Neural crest cell (in vitro differentiated cells): ENCODE results near the gene FANCC. TPM values are rescaled to one million over a fixed set of nuclear protein-coding genes. Genes with fewer than 3 reads are reported as not detected.
"Not testable (repeated sequence)": the region's sequence is repeated elsewhere in the genome, so short reads cannot be mapped to it uniquely, and the experiment has no call there.

ENCODE experiments used
- DNase-seq: peaks from one replicate; pipeline ENCODE4 v3.0.0; 2021; ENCODE audit warnings: low read depth, mixed read lengths, low spot score
- H3K27ac Mint-ChIP-seq: one replicate; pipeline ENCODE4 v1.8.0; 2021; ENCODE audit warnings: mild to moderate bottlenecking, mixed read lengths; ENCODE audit not compliant: unreplicated experiment
- H3K27me3 Mint-ChIP-seq: 2 replicates; pipeline ENCODE4 v1.8.0; 2021; ENCODE audit warnings: low read depth, mild to moderate bottlenecking, mixed read lengths
- H3K36me3 Mint-ChIP-seq: 2 replicates; pipeline ENCODE4 v1.8.0; 2021; ENCODE audit warnings: low read depth, mild to moderate bottlenecking, mixed read lengths
- H3K4me1 Mint-ChIP-seq: 2 replicates; pipeline ENCODE4 v1.8.0; 2021; ENCODE audit warnings: mixed read lengths
- H3K4me3 Mint-ChIP-seq: one replicate; pipeline ENCODE4 v1.8.0; 2021; ENCODE audit warnings: mild to moderate bottlenecking, mixed read lengths
- H3K9me3 Mint-ChIP-seq: 2 replicates; pipeline ENCODE4 v1.8.0; 2021; ENCODE audit warnings: mixed read lengths
- CTCF ChIP-seq: fragments of 200-600 bp; sonication (generic); conservative IDR thresholded peaks from 2 replicates; pipeline ENCODE4 v1.5.0; 2021; ENCODE audit warnings: antibody characterized with exemption, mild to moderate bottlenecking
- total RNA-seq: library from RNA; stranded (reverse); gene quantifications from 2 replicates; pipeline ENCODE4 v1.2.1, GENCODE V29; 2021

FANCC gene
- total RNA-seq, 1 donor from 2014 or later: 24.6 TPM

DNA sequence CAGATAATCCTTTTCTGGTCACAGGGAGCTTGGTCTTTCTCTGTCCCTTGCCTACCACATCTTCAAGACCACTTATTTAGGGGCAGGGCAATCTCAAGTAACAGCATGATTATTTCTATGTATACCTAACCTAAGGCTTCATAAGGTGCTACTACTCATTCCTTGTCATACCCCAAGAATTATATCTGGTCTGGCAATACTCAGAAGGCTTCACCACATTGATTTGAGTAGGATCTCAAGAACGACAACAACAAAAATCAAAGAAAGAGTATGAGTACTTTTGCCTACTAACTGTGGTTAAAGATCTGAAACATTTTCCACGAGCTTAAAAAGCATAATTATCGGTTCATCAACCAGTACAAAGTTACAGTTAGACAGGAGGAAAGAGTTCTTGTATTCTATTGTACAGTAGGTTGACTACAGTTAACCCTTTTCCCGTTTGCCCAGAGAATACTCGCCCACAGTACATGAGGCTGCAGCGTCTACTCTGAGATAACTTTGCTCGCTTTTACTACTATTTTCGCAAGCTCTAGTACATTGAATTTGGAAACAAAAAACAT, 41.0 kb downstream of the FANCC start:
- no peak for TF ChIP-seq CTCF
- H3K9me3 Mint-ChIP-seq: peaks cover 19% of the 10 kb centered on the region
- no peaks in the 10 kb centered on the region for H3K4me1 Mint-ChIP-seq
- H3K4me3 Mint-ChIP-seq: no peak overlapping the region
- H3K27ac Mint-ChIP-seq: no peak overlapping the region
- peaks cover 32% of the 10 kb centered on the region for H3K36me3 Mint-ChIP-seq
- H3K27me3 Mint-ChIP-seq: no peaks in the 10 kb centered on the region
- no peak for DNase-seq

- H3K4me1 Mint-ChIP-seq: peaks cover 12% of the 10 kb centered on the region
- H3K27ac Mint-ChIP-seq, H3K27me3 Mint-ChIP-seq, H3K9me3 Mint-ChIP-seq, DNase-seq, H3K4me3 Mint-ChIP-seq: not testable (repeated sequence)
- H3K36me3 Mint-ChIP-seq: peaks cover 22% of the 10 kb centered on the region
Measured at GRCh38 chr9:95274160-95274559, 43.3 kb downstream of the FANCC start.

GRCh38 chr9:95273369-95274022, 44.0 kb downstream of the FANCC start:
- TF ChIP-seq CTCF: no peak
- Mint-ChIP-seq H3K4me1 (peaks cover 15% of the 10 kb centered on the region), H3K9me3 (peaks cover 8% of the 10 kb centered on the region), H3K4me3 (no peak overlapping the region), H3K36me3 (peaks cover 22% of the 10 kb centered on the region), H3K27ac (no peak overlapping the region), H3K27me3 (no peaks in the 10 kb centered on the region)
- DNase-seq: no peak

- Mint-ChIP-seq H3K9me3 (peaks cover 8% of the 10 kb centered on the region), H3K36me3 (peaks cover 17% of the 10 kb centered on the region), H3K4me1 (peaks cover 20% of the 10 kb centered on the region), H3K4me3 (no peak overlapping the region), H3K27me3 (no peaks in the 10 kb centered on the region), H3K27ac (no peak overlapping the region)
- DNase-seq: no peak
- no peak for TF ChIP-seq CTCF
Measured at GRCh38 chr9:95272830-95273229, 44.7 kb downstream of the FANCC start.

GRCh38 chr9:95270790-95271189, 46.7 kb downstream of the FANCC start:
- no peak for TF ChIP-seq CTCF
- H3K36me3 Mint-ChIP-seq: peaks cover 14% of the 10 kb centered on the region
- peaks cover 8% of the 10 kb centered on the region for H3K9me3 Mint-ChIP-seq
- H3K27me3 Mint-ChIP-seq: no peaks in the 10 kb centered on the region
- H3K4me3 Mint-ChIP-seq: no peak overlapping the region
- no peak for DNase-seq
- H3K4me1 Mint-ChIP-seq: peaks cover 28% of the 10 kb centered on the region
- no peak overlapping the region for H3K27ac Mint-ChIP-seq

DNA sequence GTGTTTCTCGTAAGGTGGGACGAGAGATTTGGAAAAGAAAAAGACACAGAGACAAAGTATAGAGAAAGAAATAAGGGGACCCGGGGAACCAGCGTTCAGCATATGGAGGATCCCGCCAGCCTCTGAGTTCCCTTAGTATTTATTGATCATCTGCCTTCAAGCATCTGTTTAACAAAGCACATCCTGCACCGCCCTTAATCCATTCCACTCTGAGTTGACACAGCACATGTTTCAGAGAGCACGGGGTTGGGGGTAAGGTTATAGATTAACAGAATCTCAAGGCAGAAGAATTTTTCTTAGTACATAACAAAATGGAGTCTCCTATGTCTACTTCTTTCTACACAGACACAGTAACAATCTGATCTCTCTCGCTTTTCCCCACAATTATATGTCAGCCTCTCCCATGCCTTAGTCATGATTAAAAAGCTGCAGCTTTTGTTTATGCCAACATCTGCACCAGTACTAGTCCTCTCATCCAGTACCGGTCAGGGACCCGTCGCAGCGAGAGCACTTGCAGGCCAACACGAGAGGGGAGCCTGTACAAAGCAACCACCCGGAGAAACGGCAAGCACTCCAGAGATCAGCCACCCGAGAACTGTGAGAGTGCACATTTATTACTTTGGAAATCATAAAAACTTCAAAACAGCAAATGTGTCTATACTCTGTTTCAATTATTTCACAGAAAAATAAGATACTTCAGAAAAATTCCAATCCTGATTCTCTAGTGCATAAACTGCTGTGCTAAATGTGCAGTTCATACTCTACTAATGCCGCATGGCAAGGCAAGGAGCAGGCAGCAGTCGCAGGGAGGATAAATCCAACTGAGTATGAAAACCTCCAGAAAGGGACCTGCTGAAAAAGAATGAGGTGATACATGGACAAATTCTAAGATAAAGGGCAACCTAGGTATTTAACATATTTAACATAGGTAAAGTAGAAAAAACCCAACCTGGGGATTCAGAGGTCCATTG, 47.4 kb downstream of the FANCC start:
- not testable (repeated sequence) for H3K27me3 Mint-ChIP-seq, H3K4me3 Mint-ChIP-seq, H3K9me3 Mint-ChIP-seq, DNase-seq
- Mint-ChIP-seq H3K4me1 (peaks cover 30% of the 10 kb centered on the region), H3K36me3 (peaks cover 14% of the 10 kb centered on the region), H3K27ac (peak overlapping the region; percentile 46)
